BLaER1 treated with 17β-estradiol and CSF1 and Interleukin-3, amounts not matched to agents 10 nM and 100 nM (cell line): ENCODE measurements around the gene GLIS1.

Source experiments
- H3K27ac ChIP-seq, 11 experiments: shearing (Covaris generic); formaldehyde crosslinking; 2 replicates each; pipeline ENCODE4 v1.8.1; 2022
- H3K27me3 ChIP-seq, 11 experiments: shearing (Covaris generic); formaldehyde crosslinking; 2 replicates each; pipeline ENCODE4 v1.8.1; 2022
- H3K36me3 ChIP-seq, 11 experiments: shearing (Covaris generic); formaldehyde crosslinking; 2 replicates each; pipeline ENCODE4 v1.8.1; 2022
- H3K4me1 ChIP-seq, 10 experiments: shearing (Covaris generic); formaldehyde crosslinking; 2 replicates each; pipeline ENCODE4 v1.8.1; 2022
- H3K4me2 ChIP-seq, 11 experiments: shearing (Covaris generic); formaldehyde crosslinking; 2 replicates each; pipeline ENCODE4 v1.8.1; 2022
- H3K4me3 ChIP-seq, 10 experiments: shearing (Covaris generic); formaldehyde crosslinking; 2 replicates each; pipeline ENCODE4 v1.8.1; 2022
- H3K9ac ChIP-seq, 11 experiments: shearing (Covaris generic); formaldehyde crosslinking; 2 replicates each; pipeline ENCODE4 v1.8.1; 2022
- H3K9me3 ChIP-seq, 11 experiments: shearing (Covaris generic); formaldehyde crosslinking; replicated peaks in 1 of 11; 2 replicates each; pipeline ENCODE4 v1.8.1; 2022
- H4K20me1 ChIP-seq, 11 experiments: shearing (Covaris generic); formaldehyde crosslinking; 2 replicates each; pipeline ENCODE4 v1.8.1; 2022
- Cebpa-rat ChIP-seq, 11 experiments: shearing (Covaris generic); IDR thresholded peaks; 2 replicates each; pipeline ENCODE4 v1.8.1; 2022

The GLIS1 gene

DNA sequence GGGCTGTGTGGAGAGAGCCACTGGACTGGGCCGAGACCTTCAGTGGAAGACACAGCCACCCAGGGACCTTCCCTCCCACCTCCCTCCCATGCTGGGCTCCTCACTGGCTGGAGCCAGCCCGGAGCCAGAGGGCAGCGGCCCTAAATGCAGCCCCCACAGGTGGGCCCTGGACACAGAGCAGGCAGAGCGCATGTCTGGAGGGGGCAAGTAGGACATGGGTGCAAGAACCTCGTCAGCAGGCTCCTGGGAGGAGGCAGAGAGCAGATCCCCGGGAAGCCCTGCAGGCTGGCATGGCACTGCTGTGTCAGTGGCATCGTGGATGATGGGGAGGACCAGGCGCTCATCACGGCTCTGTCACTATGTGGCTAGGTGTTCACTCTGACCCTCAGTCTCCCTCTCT lies 234.1 kb downstream of the GLIS1 start:
- Histone ChIP-seq H3K27me3 (no peaks in the 10 kb centered on the region), H4K20me1 (peaks cover 0 to 3% (median 0%) of the 10 kb centered on the region in 11 experiments; a peak in 3 of 22 replicates), H3K4me1 (peaks cover 0 to 18% (median 10%) of the 10 kb centered on the region in 10 experiments; a peak in 15 of 20 replicates), H3K4me2 (no peak overlapping the region), H3K9ac (no peak overlapping the region), H3K27ac (no peak overlapping the region), H3K36me3 (no peaks in the 10 kb centered on the region), H3K4me3 (no peak overlapping the region), H3K9me3 (no peaks in the 10 kb centered on the region)
- no peak for TF ChIP-seq Cebpa-rat (IDR thresholded peaks at IDR 0.05)

GRCh38 chr1:53503433-53504217 lies 235.3 kb downstream of the GLIS1 start:
- Histone ChIP-seq H3K4me3 (no peak overlapping the region), H3K4me1 (peaks cover 6 to 23% (median 15%) of the 10 kb centered on the region in 10 experiments), H3K9me3 (no peaks in the 10 kb centered on the region), H3K36me3 (no peaks in the 10 kb centered on the region), H4K20me1 (peaks cover 0 to 8% (median 0%) of the 10 kb centered on the region in 11 experiments; a peak in 3 of 22 replicates), H3K27ac (no peak overlapping the region), H3K27me3 (no peaks in the 10 kb centered on the region), H3K9ac (no peak overlapping the region), H3K4me2 (no peak overlapping the region)
- TF ChIP-seq Cebpa-rat (IDR thresholded peaks at IDR 0.05): no peak

GRCh38 chr1:53502641-53503432 lies 236.1 kb downstream of the GLIS1 start:
- H4K20me1 ChIP-seq: peaks cover 0 to 10% (median 0%) of the 10 kb centered on the region in 11 experiments; a peak in 3 of 22 replicates
- H3K27ac ChIP-seq: no peak overlapping the region
- H3K9ac ChIP-seq: no peak overlapping the region
- TF ChIP-seq Cebpa-rat (IDR thresholded peaks at IDR 0.05): no peak
- no peaks in the 10 kb centered on the region for H3K36me3 ChIP-seq
- H3K4me1 ChIP-seq: peaks cover 8 to 30% (median 22%) of the 10 kb centered on the region in 10 experiments
- no peak overlapping the region for H3K4me3 ChIP-seq
- no peak overlapping the region for H3K4me2 ChIP-seq
- no peaks in the 10 kb centered on the region for H3K9me3 ChIP-seq
- no peaks in the 10 kb centered on the region for H3K27me3 ChIP-seq

- Histone ChIP-seq H4K20me1 (peaks cover 0 to 10% (median 0%) of the 10 kb centered on the region in 11 experiments; a peak in 2 of 22 replicates), H3K4me3 (no peak overlapping the region), H3K4me2 (no peak overlapping the region), H3K27me3 (no peaks in the 10 kb centered on the region), H3K9ac (no peak overlapping the region), H3K4me1 (peaks cover 8 to 34% (median 22%) of the 10 kb centered on the region in 10 experiments), H3K9me3 (no peaks in the 10 kb centered on the region), H3K36me3 (no peaks in the 10 kb centered on the region), H3K27ac (no peak overlapping the region)
- TF ChIP-seq Cebpa-rat (IDR thresholded peaks at IDR 0.05): no peak
These were observed 237.6 kb downstream of the GLIS1 start for GRCh38 chr1:53501065-53502005.

DNA sequence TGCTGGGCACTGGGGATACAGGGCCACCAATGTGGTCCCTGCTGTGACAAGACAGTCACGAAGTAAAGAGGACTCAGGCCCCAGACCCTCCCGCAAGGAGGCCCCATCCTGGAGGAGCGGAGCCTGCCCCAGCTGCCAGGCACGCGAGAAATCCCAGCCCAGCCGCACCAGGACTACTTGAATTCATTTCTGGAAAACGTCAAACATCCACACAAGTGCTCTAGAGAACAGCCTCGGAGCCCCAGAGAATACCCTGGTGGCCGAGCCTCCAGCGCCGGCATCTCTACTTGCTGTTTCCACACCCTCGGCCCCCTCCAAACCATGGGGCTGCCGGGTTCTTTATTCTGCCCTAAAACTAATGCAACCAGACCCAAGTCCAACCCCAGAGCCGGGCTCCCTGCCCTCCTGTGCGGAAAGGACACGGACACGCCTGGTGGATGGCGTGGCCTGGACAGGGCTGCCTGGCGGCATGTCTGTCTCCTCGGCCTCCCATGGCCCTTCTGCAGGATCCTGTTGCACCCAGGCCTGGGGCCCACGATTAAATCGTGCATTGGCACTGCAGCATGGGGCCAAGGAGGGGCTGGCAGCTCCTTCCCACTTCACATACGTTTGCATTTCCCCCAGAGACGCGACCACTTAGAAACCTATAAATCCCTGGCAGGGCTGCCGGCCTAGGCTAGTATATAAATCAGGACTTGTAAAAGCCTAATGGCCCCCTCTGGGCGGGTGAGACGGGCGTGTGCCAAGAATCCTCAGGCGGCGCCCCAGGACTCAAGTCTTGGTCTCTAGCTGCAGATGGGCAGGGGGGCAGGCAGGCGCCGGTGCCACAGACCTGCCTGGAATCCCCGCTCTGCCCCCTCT lies 238.5 kb downstream of the GLIS1 start:
- no peak overlapping the region for H3K4me3 ChIP-seq
- peaks cover 14 to 34% (median 22%) of the 10 kb centered on the region in 10 experiments for H3K4me1 ChIP-seq

GRCh38 chr1:53499257-53500203 lies 239.4 kb downstream of the GLIS1 start:
- H3K4me1 ChIP-seq: peaks cover 14 to 34% (median 22%) of the 10 kb centered on the region in 10 experiments
- no peaks in the 10 kb centered on the region for H3K27me3 ChIP-seq
- H3K9me3 ChIP-seq: no peaks in the 10 kb centered on the region
- H3K9ac ChIP-seq: no peak overlapping the region
- H3K4me2 ChIP-seq: peak overlapping the region; percentile 23 to 81 (median 67); a peak in 21 of 22 replicates
- H3K36me3 ChIP-seq: no peaks in the 10 kb centered on the region
- no peak for TF ChIP-seq Cebpa-rat (IDR thresholded peaks at IDR 0.05)
- no peak overlapping the region for H3K27ac ChIP-seq
- H4K20me1 ChIP-seq: 0 out of 22 replicates have a peak, but pooled peaks cover 0 to 10% (median 0%) of the 10 kb centered on the region in 11 experiments
- H3K4me3 ChIP-seq: no peak overlapping the region

More for the DNA sequence above, 238.5 kb downstream of the GLIS1 start:
- Histone ChIP-seq H3K36me3 (no peaks in the 10 kb centered on the region), H4K20me1 (peaks cover 0 to 10% (median 0%) of the 10 kb centered on the region in 11 experiments; a peak in 2 of 22 replicates), H3K4me2 (peak overlapping the region in 6 of 11 experiments; percentile 61 to 78 (median 71); a peak in 7 of 22 replicates), H3K27me3 (no peaks in the 10 kb centered on the region), H3K9ac (no peak overlapping the region), H3K9me3 (no peaks in the 10 kb centered on the region), H3K27ac (no peak overlapping the region)
- no peak for TF ChIP-seq Cebpa-rat (IDR thresholded peaks at IDR 0.05)

- 0 out of 22 replicates have a peak, but pooled peaks cover 0 to 10% (median 0%) of the 10 kb centered on the region in 11 experiments for H4K20me1 ChIP-seq
- peak overlapping the region in 1 of 11 experiments; percentile 18; a peak in 1 of 22 replicates for H3K9ac ChIP-seq
- peaks cover 14 to 34% (median 22%) of the 10 kb centered on the region in 10 experiments for H3K4me1 ChIP-seq
- no peak for TF ChIP-seq Cebpa-rat (IDR thresholded peaks at IDR 0.05)
- H3K36me3 ChIP-seq: no peaks in the 10 kb centered on the region
- no peaks in the 10 kb centered on the region for H3K9me3 ChIP-seq
- H3K4me2 ChIP-seq: peak overlapping the region; percentile 23 to 81 (median 67)
- H3K27ac ChIP-seq: no peak overlapping the region
- H3K27me3 ChIP-seq: no peaks in the 10 kb centered on the region
- H3K4me3 ChIP-seq: no peak overlapping the region
These were observed 240.3 kb downstream of the GLIS1 start for GRCh38 chr1:53498555-53499131.
